Trophoblast cell (in vitro differentiated cells and primary cell): ENCODE measurements around the gene CCNY.

Experiments used
- DNase-seq, 2 donors: peaks; one replicate each; pipeline ENCODE4 v3.0.0-alpha.2; 2016
- H2AFZ ChIP-seq: 2 replicates; pipeline ENCODE4 v1.6.1; 2013; ENCODE audit warnings: low read length, moderate library complexity, mild to moderate bottlenecking; ENCODE audit not compliant: insufficient read depth, poor library complexity
- H2AK5ac ChIP-seq: 2 replicates; pipeline ENCODE4 v1.6.1; 2013; ENCODE audit warnings: mild to moderate bottlenecking, low read length
- H2BK120ac ChIP-seq: 2 replicates; pipeline ENCODE4 v1.6.1; 2013; ENCODE audit warnings: low read length, mild to moderate bottlenecking, moderate library complexity; ENCODE audit not compliant: insufficient read depth, poor library complexity
- H2BK12ac ChIP-seq: 2 replicates; pipeline ENCODE4 v1.6.1; 2013; ENCODE audit warnings: mild to moderate bottlenecking, low read length, moderate library complexity
- H2BK5ac ChIP-seq: 2 replicates; pipeline ENCODE4 v1.6.1; 2013; ENCODE audit warnings: low read length, low read depth, moderate library complexity, mild to moderate bottlenecking; ENCODE audit not compliant: poor library complexity
- H3K14ac ChIP-seq: 2 replicates; pipeline ENCODE4 v1.6.1; 2013; ENCODE audit warnings: mild to moderate bottlenecking, low read length
- H3K18ac ChIP-seq: 2 replicates; pipeline ENCODE4 v1.6.1; 2013; ENCODE audit warnings: mild to moderate bottlenecking, low read length
- H3K23ac ChIP-seq: 2 replicates; pipeline ENCODE4 v1.6.1; 2013; ENCODE audit warnings: low read length
- H3K27ac ChIP-seq: 2 replicates; pipeline ENCODE4 v1.5.1; 2013; ENCODE audit warnings: low read depth, mild to moderate bottlenecking, inconsistent platforms, low read length, moderate library complexity
- H3K27me3 ChIP-seq: 2 replicates; pipeline ENCODE4 v1.6.1; 2013; ENCODE audit warnings: inconsistent platforms, mild to moderate bottlenecking, low read length, moderate library complexity; ENCODE audit not compliant: insufficient read depth
- H3K36me3 ChIP-seq, 2 experiments: 1 replicate in 1 of 2; 2 replicates in 1 of 2; pipeline ENCODE4 v1.6.1; 2013; ENCODE audit warnings: low read length in 2 of 2, mild to moderate bottlenecking in 2 of 2, moderate library complexity in 1 of 2; ENCODE audit not compliant: insufficient read depth in 2 of 2, control insufficient read depth in 1 of 2
- H3K4ac ChIP-seq: 2 replicates; pipeline ENCODE4 v1.6.1; 2013; ENCODE audit warnings: low read depth, mild to moderate bottlenecking, low read length, moderate library complexity
- H3K4me1 ChIP-seq, 2 experiments: 1 replicate in 1 of 2; 2 replicates in 1 of 2; pipeline ENCODE4 v1.6.1; 2013; ENCODE audit warnings: low read length in 2 of 2, mild to moderate bottlenecking in 2 of 2, moderate library complexity in 1 of 2; ENCODE audit not compliant: insufficient read depth in 2 of 2, control insufficient read depth in 1 of 2
- H3K4me2 ChIP-seq: 2 replicates; pipeline ENCODE4 v1.6.1; 2013; ENCODE audit warnings: inconsistent platforms, mild to moderate bottlenecking, low read length, moderate library complexity
- H3K4me3 ChIP-seq: 2 replicates; pipeline ENCODE4 v1.5.1; 2013; ENCODE audit warnings: mild to moderate bottlenecking, low read depth, low read length, inconsistent platforms
- H3K79me1 ChIP-seq: one replicate; pipeline ENCODE4 v1.6.1; 2013; ENCODE audit warnings: low read length
- H3K79me2 ChIP-seq: 2 replicates; pipeline ENCODE4 v1.6.1; 2013; ENCODE audit warnings: low read length, mild to moderate bottlenecking; ENCODE audit not compliant: control insufficient read depth, insufficient read depth, poor library complexity
- H3K9ac ChIP-seq: 2 replicates; pipeline ENCODE4 v1.6.1; 2013; ENCODE audit warnings: mild to moderate bottlenecking, low read length
- H3K9me3 ChIP-seq: 2 replicates; pipeline ENCODE4 v1.6.1; 2013; ENCODE audit warnings: low read depth, mild to moderate bottlenecking, control low read depth, inconsistent platforms, low read length; ENCODE audit not compliant: insufficient read depth
- H4K12ac ChIP-seq: 2 replicates; pipeline ENCODE4 v1.6.1; 2013; ENCODE audit warnings: low read depth, mild to moderate bottlenecking, low read length, moderate library complexity
- H4K8ac ChIP-seq: 2 replicates; pipeline ENCODE4 v1.6.1; 2013; ENCODE audit warnings: low read depth, mild to moderate bottlenecking, low read length, moderate library complexity
- H4K91ac ChIP-seq: one replicate; pipeline ENCODE4 v1.6.1; 2013; ENCODE audit warnings: low read depth, mild to moderate bottlenecking, low read length, moderate library complexity
- WGBS: extraction: QIAGEN DNeasy Blood & Tissue Kit; methylation state at CpG from one replicate; pipeline ENCODE4 v1.1.7; 2013; ENCODE audit warnings: missing lambda C conversion rate; ENCODE audit not compliant: insufficient read length, insufficient coverage; ENCODE audit errors: extremely low coverage; 5-methylcytosine and 5-hydroxymethylcytosine counted together

The CCNY gene

DNA sequence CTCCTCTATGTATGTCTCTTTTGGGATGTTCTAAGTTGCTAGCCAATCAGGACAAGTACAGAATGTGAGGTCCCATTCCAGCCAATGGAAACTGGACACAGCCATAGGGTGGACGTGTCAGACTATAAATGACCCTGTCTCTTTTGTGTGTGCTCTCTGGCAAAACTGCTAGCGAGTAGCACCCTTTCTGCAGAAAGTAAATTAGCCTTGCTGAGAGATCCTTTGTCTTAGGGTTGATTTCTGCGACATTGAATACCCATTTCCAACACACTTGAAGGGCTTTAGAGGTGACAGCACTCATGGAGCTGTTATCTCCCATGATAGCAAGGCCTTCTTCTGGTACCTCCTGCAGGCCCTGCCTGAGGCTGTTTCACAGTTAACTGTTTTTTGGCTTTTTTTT is 107.5 kb downstream of the CCNY start:
- Histone ChIP-seq H3K9ac (no peak overlapping the region), H4K12ac (no peak overlapping the region), H2BK12ac (no peak overlapping the region), H2AFZ (no peak overlapping the region), H3K27ac (no peak overlapping the region), H3K36me3 (no peaks in the 10 kb centered on the region), H4K91ac (no peak overlapping the region), H3K4ac (no peak overlapping the region), H3K79me2 (peaks cover 4% of the 10 kb centered on the region), H2BK120ac (no peak overlapping the region), H3K27me3 (no peaks in the 10 kb centered on the region), H3K4me2 (no peak overlapping the region), H3K79me1 (peaks cover 11% of the 10 kb centered on the region), H3K4me3 (no peak overlapping the region), H3K4me1 (peaks cover 7 to 12% of the 10 kb centered on the region in 2 experiments), H3K18ac (no peak overlapping the region), H2AK5ac (no peak overlapping the region), H3K9me3 (peaks cover 12% of the 10 kb centered on the region), H3K14ac (no peak overlapping the region), H3K23ac (no peak overlapping the region), H4K8ac (no peak overlapping the region), H2BK5ac (no peak overlapping the region)
- DNase-seq, result no peak
- WGBS, result no CpG with 5 or more reads among the region's 3 CpGs

GRCh38 chr10:35445150-35445884 is 109.0 kb downstream of the CCNY start:
- peaks cover 15% of the 10 kb centered on the region for H3K79me1 ChIP-seq
- no peaks in the 10 kb centered on the region for H3K27me3 ChIP-seq
- no peak overlapping the region for H2BK12ac ChIP-seq
- no peak overlapping the region for H3K4me2 ChIP-seq
- H3K9me3 ChIP-seq, result peaks cover 12% of the 10 kb centered on the region
- H4K8ac ChIP-seq, result no peak overlapping the region
- no peak overlapping the region for H2BK120ac ChIP-seq
- no peak overlapping the region for H2AFZ ChIP-seq
- H3K36me3 ChIP-seq, result no peaks in the 10 kb centered on the region
- H3K18ac ChIP-seq, result peak overlapping the region; percentile 22
- peaks cover 17 to 19% of the 10 kb centered on the region in 2 experiments for H3K4me1 ChIP-seq
- no CpG with 5 or more reads among the region's 4 CpGs for WGBS
- no peak overlapping the region for H3K4me3 ChIP-seq
- no peak overlapping the region for H2AK5ac ChIP-seq
- H3K9ac ChIP-seq, result no peak overlapping the region
- DNase-seq, result no peak
- peaks cover 5% of the 10 kb centered on the region for H3K79me2 ChIP-seq
- H4K91ac ChIP-seq, result no peak overlapping the region
- no peak overlapping the region for H2BK5ac ChIP-seq
- no peak overlapping the region for H3K27ac ChIP-seq
- no peak overlapping the region for H3K14ac ChIP-seq
- peak overlapping the region; percentile 12 for H3K4ac ChIP-seq
- no peak overlapping the region for H3K23ac ChIP-seq
- no peak overlapping the region for H4K12ac ChIP-seq

- no peak for DNase-seq
- WGBS, result no CpG with 5 or more reads among the region's 2 CpGs
- no peak overlapping the region for H2BK120ac ChIP-seq
These were observed 110.1 kb downstream of the CCNY start for GRCh38 chr10:35446439-35446838.

DNA sequence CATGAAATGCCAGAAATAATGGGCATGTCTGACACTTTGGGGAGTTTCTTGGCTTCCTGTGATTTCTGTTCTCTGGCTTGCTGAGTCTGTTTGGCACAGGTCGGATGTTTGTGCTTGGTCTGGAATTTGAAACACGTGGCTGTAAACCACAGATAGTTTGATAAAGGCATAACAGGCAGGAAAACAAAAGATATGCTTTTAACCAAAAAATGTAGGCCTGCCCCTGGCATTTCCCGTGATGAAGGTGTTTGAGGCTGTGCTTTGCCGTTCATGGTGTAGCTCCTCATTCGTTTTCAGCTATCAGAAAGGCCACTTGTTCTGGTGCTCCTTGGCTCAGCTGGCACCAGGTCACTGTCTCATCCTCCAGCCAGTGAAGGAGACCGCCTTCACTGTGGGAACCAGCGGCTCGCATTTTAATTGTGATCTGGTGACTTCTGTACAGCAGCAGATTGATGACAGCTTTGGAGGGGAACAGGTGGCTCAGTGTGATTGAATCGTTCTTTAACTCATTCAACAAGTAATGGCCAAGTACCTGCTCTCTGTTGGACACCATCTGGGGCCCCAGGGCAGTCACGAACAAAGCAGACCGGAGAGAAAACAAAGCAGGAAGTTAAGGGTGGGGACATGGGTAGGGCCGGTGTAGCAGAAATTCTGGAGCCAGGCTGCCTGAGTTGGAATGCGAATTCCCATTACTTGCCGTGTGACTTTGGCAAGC is 111.5 kb downstream of the CCNY start:
- H3K4me3 ChIP-seq, result no peak overlapping the region
- peak overlapping the region; percentile 77 for H3K27ac ChIP-seq
- H2BK5ac ChIP-seq, result peak overlapping the region; percentile 28
- peaks cover 15% of the 10 kb centered on the region for H3K79me1 ChIP-seq
- peak overlapping the region; percentile 5 for H3K4ac ChIP-seq
- peak overlapping the region; percentile 59 for H2BK120ac ChIP-seq
- H3K9me3 ChIP-seq, result peaks cover 12% of the 10 kb centered on the region
- no peak overlapping the region for H4K8ac ChIP-seq
- H3K18ac ChIP-seq, result peak overlapping the region; percentile 44
- peak overlapping the region; percentile 19 for H2BK12ac ChIP-seq
- no peak overlapping the region for H3K23ac ChIP-seq
- H3K79me2 ChIP-seq, result peaks cover 11% of the 10 kb centered on the region
- H3K4me1 ChIP-seq, result peaks cover 17 to 22% of the 10 kb centered on the region in 2 experiments
- no peak overlapping the region for H4K12ac ChIP-seq
- no peaks in the 10 kb centered on the region for H3K27me3 ChIP-seq
- no peak overlapping the region for H2AK5ac ChIP-seq
- H3K9ac ChIP-seq, result no peak overlapping the region
- no CpG with 5 or more reads among the region's 14 CpGs for WGBS
- peak overlapping the region; percentile 40 for H4K91ac ChIP-seq
- H3K36me3 ChIP-seq, result no peaks in the 10 kb centered on the region
- peak; percentile 47 to 75 for DNase-seq
- no peak overlapping the region for H2AFZ ChIP-seq
- H3K4me2 ChIP-seq, result peak overlapping the region; percentile 58
- peak overlapping the region; percentile 10 for H3K14ac ChIP-seq

More at GRCh38 chr10:35446439-35446838, 110.1 kb downstream of the CCNY start:
- H3K23ac ChIP-seq, result no peak overlapping the region
- H3K4me2 ChIP-seq, result no peak overlapping the region
- H2BK12ac ChIP-seq, result peak overlapping the region; percentile 72
- no peak overlapping the region for H2BK5ac ChIP-seq
- peaks cover 12% of the 10 kb centered on the region for H3K9me3 ChIP-seq
- H4K91ac ChIP-seq, result peak overlapping the region; percentile 26
- no peak overlapping the region for H4K12ac ChIP-seq
- H4K8ac ChIP-seq, result no peak overlapping the region
- no peak overlapping the region for H3K9ac ChIP-seq
- peaks cover 15% of the 10 kb centered on the region for H3K79me1 ChIP-seq
- no peak overlapping the region for H3K4me3 ChIP-seq
- peak overlapping the region; percentile 82 for H2AK5ac ChIP-seq
- H3K27me3 ChIP-seq, result no peaks in the 10 kb centered on the region
- H3K4ac ChIP-seq, result peak overlapping the region; percentile 29
- H3K36me3 ChIP-seq, result no peaks in the 10 kb centered on the region
- peaks cover 17 to 19% of the 10 kb centered on the region in 2 experiments for H3K4me1 ChIP-seq
- no peak overlapping the region for H3K14ac ChIP-seq
- H3K79me2 ChIP-seq, result peaks cover 8% of the 10 kb centered on the region
- H3K18ac ChIP-seq, result peak overlapping the region; percentile 37
- H3K27ac ChIP-seq, result no peak overlapping the region
- peak overlapping the region; percentile 45 for H2AFZ ChIP-seq
